Islet of Langerhans (tissue), 1 donor: ENCODE results near the gene DUSP5.

Experiments
- FAIRE-seq: peaks from one replicate; lab custom pipeline; 2011; peaks lifted over from hg19 to GRCh38; lab: Jason Lieb, UNC

DUSP5 gene

GRCh38 chr10:110481919-110482318 lies 15.8 kb upstream of the DUSP5 start:
- no peak for FAIRE-seq

GRCh38 chr10:110483633-110484032 lies 14.1 kb upstream of the DUSP5 start:
- FAIRE-seq: no peak

GRCh38 chr10:110485541-110485940 lies 12.2 kb upstream of the DUSP5 start:
- FAIRE-seq: no peak

- no peak for FAIRE-seq
Observed at GRCh38 chr10:110486680-110487410, 10.9 kb upstream of the DUSP5 start.

- FAIRE-seq: no peak
Observed at GRCh38 chr10:110487411-110488331, 10.0 kb upstream of the DUSP5 start.

GRCh38 chr10:110488332-110488681 lies 9.4 kb upstream of the DUSP5 start:
- no peak for FAIRE-seq

GRCh38 chr10:110488940-110489339 lies 8.8 kb upstream of the DUSP5 start:
- no peak for FAIRE-seq

- FAIRE-seq: no peak
Observed at GRCh38 chr10:110490640-110491039, 7.1 kb upstream of the DUSP5 start.

GRCh38 chr10:110491346-110491745 lies 6.4 kb upstream of the DUSP5 start:
- no peak for FAIRE-seq

GRCh38 chr10:110492069-110492822 lies 5.5 kb upstream of the DUSP5 start:
- no peak for FAIRE-seq

GRCh38 chr10:110493832-110494426 lies 3.8 kb upstream of the DUSP5 start:
- no peak for FAIRE-seq

- no peak for FAIRE-seq
Observed at GRCh38 chr10:110494532-110494931, 3.2 kb upstream of the DUSP5 start.

GRCh38 chr10:110495731-110496552 lies 1.8 kb upstream of the DUSP5 start:
- FAIRE-seq: no peak

GRCh38 chr10:110496553-110497437 lies 912 bp upstream of the DUSP5 start:
- FAIRE-seq: no peak

GRCh38 chr10:110498087-110498981 lies 627 bp downstream of the DUSP5 start:
- no peak for FAIRE-seq

- FAIRE-seq: no peak
Observed at GRCh38 chr10:110498982-110499795, 1.5 kb downstream of the DUSP5 start.

- FAIRE-seq: no peak
Observed at GRCh38 chr10:110499796-110500514, 2.2 kb downstream of the DUSP5 start.

- no peak for FAIRE-seq
Observed at GRCh38 chr10:110500515-110500905, 2.8 kb downstream of the DUSP5 start.
